Stimulated activated CD8-positive, alpha-beta memory T cell treated with anti-CD3 and anti-CD28 coated beads, Interleukin-7, amount 100 ng/mL, for 4 hours (primary cell): Measurements from ENCODE around the gene UBE2O.

Source experiments
- DNase-seq, 2 donors: peaks; one replicate each; pipeline ENCODE4 v3.0.0-alpha.2; 2020; ENCODE audit warnings: low read depth in 2 of 2

The UBE2O gene

DNA sequence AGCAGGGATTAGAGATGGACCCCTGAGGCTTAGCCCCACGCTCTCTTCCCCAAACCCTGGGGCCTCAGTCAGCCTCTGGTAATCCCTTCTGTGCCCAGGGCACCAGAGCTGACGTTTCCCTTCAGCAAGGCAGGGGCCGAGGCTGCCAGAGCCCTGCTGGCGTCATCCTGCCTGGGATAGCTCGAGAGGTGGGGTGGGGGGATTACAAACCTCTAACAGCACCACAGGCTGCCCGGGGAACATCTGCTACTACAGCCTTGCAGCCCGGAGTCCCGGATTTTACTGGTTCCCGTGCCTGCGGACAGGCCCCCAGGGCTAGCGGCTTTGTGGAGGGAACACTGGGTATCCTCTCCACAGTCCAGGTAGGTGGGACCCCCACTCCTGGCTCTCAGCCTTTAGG lies 14.4 kb upstream of the UBE2O start, which contains the start of gene AANAT:
AANAT (plus strand) TSS at position 238 of the 400 bp plus-strand sequence. CDS start 1,144 bp downstream, outside the sequence.
- DNase-seq = no peak

DNA sequence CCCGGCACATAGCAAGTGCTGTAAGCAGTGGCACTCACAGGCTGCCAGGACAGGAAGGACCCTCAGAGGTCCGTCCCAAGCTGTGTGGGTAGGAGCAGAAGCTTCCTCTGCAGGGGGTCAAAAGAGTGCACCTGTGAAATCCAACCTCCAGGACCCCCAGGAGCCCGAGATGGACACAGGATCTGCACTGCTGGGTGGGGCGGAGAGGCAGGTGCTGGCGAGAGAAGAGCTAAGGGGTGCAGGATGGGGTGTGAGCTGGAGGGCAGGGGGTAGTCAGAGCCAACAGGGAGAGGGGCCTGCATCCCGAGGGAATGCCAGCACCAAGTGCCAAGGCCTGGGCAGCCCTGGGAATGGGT lies 13.8 kb upstream of the UBE2O start:
- DNase-seq = no peak

GRCh38 chr17:76462556-76463290 lies 9.8 kb upstream of the UBE2O start:
- no peak for DNase-seq

DNA sequence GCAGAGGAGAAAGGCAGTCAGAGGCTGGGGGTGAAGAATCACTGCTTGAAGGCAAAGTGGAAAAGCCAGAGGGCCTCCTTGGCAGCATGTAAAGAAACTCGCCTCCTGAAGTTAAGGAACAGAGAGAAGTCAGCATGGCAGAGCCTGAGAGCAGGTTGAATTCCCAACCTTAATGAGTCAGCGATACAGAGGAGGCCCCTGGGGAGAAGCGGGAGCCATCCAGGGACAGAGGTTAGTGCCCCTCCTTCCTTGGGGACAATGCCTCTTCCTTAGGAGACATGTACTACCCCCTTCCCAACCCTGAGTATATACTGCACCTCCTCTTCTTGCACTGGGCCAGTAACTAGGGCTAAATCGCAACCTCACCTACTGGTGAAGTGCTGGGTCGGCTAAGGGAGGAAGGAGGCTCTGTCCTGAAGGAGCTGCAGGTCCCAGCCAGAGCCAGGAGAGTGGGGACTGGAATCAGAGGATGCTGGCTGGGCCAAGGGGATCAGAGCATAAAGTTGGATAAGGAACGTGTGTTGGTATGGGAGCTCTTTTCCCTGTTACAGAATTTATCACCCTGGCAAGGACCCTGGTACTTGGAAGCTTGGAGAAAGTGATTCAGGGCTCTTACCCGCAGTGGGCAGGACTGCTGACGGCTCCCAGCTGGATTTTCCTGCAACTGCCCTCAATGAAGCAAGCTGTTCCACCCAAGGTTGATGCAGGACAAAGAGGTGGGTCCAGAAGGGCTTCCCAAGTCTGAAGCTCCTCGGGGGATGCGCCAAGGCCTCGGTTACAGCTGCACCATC lies 9.0 kb upstream of the UBE2O start:
- no peak for DNase-seq

DNA sequence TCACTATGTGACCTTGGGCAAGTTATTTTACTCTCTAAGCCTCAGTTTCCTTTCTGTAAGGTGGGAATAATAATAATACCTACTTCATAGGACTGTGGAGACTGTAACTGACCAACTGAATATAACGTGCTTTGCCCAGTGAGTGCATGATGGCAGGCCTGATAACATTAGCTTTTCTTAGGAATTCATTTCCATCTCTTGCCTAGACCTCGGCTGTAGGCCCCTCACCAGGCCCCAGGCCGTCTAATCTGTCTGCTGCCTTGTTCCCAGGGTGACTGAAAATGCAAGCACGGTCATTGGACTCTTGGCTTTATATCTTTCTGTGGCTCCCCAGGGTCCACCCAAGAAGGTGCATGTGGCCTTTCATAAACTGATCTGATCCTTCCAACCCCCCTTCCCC lies 6.7 kb upstream of the UBE2O start:
- DNase-seq = no peak

- no peak for DNase-seq
Measured at GRCh38 chr17:76458580-76459490, 5.9 kb upstream of the UBE2O start.

DNA sequence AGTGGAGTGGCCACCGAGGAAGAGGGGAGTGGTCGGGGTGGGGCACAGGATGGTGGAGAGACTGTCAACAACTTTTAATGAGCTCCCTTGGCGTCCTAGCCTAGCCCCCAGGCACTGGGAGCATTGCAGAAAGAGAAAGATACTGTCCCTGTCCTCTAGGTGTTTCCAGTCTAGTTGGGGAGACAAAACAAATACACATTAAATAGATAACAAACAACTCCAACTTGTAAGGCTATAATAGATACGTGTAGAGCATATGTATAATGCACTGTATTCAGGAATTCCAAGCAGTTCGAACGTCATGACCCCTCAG lies 435 bp upstream of the UBE2O start:
- no peak for DNase-seq

DNA sequence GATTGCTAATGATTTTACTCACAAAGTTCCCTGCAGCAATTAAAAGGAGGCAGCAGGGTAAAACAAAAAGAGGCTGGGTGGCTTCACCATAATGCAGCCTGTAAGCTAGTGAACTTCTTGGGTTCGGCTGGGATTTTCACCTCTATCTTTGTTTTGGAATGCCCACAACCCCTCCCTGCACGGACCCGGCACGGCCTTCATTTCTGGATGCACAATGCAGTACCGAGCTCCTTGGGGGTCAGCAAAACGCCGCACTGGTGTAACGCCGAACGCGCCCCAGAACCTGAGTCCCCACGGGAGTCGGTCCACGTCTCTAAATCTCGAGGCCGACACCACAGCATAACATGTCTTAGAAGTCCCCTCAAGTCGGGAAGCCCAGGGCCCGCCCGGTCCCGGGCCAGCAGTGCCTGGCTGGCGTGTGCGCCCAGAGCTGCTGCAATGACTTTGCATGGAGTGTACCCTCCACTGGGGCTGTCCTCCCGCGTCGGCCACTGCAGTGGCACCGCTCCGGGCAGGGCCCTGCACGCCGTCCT lies 759 bp downstream of the UBE2O start:
- DNase-seq = no peak

DNA sequence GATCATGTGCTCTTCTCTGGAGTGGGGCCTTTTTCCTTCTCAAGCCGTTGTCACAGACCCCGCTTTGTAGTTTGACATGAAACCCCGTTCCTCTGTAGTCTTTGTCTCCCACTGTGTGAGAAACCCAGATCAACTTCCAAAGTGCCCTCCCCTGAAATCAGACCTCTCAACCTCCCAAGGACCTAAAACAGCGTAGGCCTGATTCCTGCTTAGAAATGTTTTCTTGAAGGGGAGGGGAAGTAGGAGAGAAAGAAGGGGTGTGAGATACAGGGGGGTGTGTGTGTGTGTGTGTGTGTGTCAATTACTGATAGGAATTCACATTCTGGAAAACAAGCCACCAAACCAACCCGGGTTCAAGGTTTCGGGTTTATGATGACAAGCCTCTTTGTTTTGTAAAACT lies 1.4 kb downstream of the UBE2O start:
- no peak for DNase-seq

DNA sequence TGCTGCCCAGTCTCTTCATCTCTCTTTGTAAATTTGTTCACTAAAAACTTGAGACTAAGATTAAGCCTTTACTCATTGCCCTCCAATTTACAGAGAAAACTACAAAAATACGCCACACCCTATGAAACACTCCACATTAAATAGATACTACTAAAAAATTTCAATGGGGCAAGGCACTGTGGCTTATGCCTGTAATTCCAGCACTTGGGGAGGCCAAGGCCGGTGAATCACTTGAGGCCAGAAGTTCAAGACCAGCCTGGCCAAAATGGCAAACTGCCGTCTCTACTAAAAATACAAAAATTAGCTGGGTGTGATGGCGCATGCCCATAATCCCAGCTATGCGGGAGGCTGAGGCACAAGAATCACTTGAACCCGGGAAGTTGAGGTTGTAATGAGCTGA lies 3.8 kb downstream of the UBE2O start:
- DNase-seq = no peak

GRCh38 chr17:76447931-76448652 lies 4.9 kb downstream of the UBE2O start:
- no peak for DNase-seq

DNA sequence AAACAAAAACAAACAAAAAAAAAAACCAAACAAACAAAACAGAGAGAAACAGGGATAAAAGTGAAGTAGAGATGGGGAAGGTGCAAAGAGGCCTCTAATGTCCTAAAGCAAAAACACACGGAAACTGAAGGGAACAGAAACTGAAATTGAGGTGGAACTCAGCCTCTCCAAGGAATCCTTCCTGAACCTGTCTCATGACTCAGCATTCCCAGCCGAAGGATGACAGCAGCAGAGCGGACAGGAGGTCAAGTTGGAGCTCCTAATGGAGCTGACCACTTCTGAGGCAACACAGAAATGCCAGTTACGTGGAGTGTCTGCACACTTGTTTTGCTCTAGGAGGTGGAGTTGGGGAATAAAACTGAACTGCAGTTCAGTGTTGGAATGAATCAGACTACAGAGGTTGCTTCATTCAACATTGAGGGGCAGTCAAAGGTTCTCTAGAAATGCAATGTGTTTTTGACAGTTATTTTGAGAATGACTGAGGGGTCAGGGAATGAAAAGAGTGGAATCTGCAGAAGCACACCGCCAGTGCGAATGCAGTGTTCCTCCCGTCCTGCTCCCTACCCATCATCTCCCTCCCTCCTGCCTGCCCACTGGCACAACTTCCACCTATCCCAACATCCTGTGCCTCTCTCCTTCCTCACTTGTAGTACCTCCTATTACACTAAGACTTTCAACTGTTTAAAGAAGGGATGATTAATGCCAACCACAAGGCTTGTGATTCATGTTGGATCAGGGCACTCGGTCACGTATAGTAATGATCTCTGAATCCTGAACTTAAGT lies 6.3 kb downstream of the UBE2O start:
- no peak for DNase-seq

- DNase-seq = no peak
Measured at GRCh38 chr17:76445697-76446448, 7.1 kb downstream of the UBE2O start.

- DNase-seq = no peak
Measured at GRCh38 chr17:76444518-76445311, 8.2 kb downstream of the UBE2O start.

GRCh38 chr17:76442341-76443338 lies 10.3 kb downstream of the UBE2O start:
- no peak for DNase-seq

DNA sequence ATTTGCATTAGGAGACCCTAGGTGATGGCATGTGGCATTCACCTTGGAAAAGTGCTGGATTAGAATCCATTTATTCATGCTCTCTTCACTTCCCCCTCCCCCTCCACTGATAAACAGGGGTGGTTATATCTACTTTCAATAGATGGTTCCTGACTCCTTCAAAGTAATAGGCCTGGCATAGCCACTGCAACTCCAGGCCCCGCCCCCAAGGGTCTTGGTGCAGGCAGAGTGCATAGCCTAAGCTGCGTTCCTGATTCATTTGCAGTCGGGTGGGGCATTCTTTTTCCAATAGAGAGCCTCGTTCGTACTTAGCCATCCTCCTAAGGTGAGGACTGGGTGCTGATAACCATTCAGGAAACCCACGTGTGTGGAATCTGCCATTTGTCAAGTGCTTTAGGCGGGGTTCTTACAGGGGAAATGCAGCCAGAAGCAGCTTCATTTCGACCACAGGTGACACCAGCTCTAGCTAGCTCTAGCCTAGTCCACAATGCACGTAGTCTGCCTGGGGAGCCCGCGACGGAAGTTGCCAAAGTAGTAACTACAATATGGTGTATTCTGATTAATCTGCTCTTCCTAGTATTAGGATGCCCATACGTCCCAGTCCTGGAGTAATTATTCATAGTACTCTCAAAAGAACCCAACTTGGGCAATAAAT lies 11.1 kb downstream of the UBE2O start:
- DNase-seq = no peak

DNA sequence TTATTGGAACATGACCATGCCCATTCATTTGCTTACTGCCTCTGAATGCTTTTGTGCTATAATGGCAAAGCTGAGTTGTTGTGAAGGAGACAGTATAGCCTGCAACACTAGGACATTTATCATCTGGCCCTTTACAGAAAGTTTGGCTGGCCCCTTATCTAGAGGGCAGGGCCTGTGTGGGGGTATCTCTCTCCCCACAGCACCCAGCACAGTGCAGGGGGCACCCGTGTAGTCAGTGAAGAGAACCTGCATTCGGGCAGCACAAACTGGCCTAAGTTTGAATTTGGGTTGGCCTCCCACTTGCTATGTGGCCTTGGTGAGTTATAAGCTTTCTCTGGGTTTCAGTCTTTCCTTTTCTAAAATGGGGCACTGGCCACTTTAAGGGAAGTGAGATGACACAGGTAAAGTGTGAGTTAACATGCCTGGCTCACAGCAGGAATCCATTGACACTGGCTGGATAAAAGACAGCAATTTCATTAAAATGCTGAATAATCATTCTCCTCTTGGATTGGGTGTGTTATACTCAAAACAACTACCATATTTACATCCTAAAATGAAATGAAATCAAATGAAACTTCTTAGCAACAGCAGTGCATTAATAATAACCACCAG lies 12.1 kb downstream of the UBE2O start:
- no peak for DNase-seq
